ENCODE data around the gene CDON. TPM values are rescaled to one million over a fixed set of nuclear protein-coding genes. Genes with fewer than 3 reads are reported as not detected.

CDON gene
- polyA plus RNA-seq, 2 of the 4 experiments (the other 2 are of a cell fraction), result 1.7 to 5.6 TPM

- Histone ChIP-seq H3K4me2 (no peak overlapping the region), H3K4me3 (no peak overlapping the region), H3K9me3 (no peaks in the 10 kb centered on the region), H3K27ac (no peak overlapping the region), H3K4me1 (peaks cover 7% of the 10 kb centered on the region; the same call in 2 of the 3 replicates)
- POLR2A ChIA-PET, result no interaction called here
- CTCF ChIA-PET, result interaction anchor here (0.8 to 5.5 kb wide), 4 partner anchors 18 to 281 kb away, joined by 3 to 80 read pairs (median 4); partner anchors contain the start of genes DDX25 and PUS3
- TF ChIP-seq KDM1A (IDR thresholded peaks at IDR 0.05; ENCODE audit: low read depth) (no peak), HES2 (IDR thresholded peaks at IDR 0.05) (no peak), REST (IDR thresholded peaks at IDR 0.05) (no peak), CBX2 (IDR thresholded peaks at IDR 0.05; ENCODE audit: borderline replicate concordance, low read depth) (no peak), HMGXB4 (CRISPR knock-in tag; IDR thresholded peaks at IDR 0.05; ENCODE audit: borderline replicate concordance) (no peak), MYC (IDR thresholded peaks at IDR 0.05; ENCODE audit: borderline replicate concordance, low read length) (no peak), ATOH8 (CRISPR knock-in tag; IDR thresholded peaks at IDR 0.05; ENCODE audit: low read depth) (no peak), FOSB (CRISPR knock-in tag; IDR thresholded peaks at IDR 0.05) (no peak), RCOR1 (IDR thresholded peaks at IDR 0.05; ENCODE audit: low read depth, low read length) (no peak), MAFK (IDR thresholded peaks at IDR 0.05; ENCODE audit: partially characterized antibody) (no peak), PBX3 (IDR thresholded peaks at IDR 0.05) (no peak), SREBF2 (IDR thresholded peaks at IDR 0.05) (no peak)
- 72% methylated on average over 9 of the region's 9 CpGs for WGBS (ENCODE audit: missing lambda C conversion rate)
- no peak for ATAC-seq
- no peak for FAIRE-seq
- no peak for DNase-seq (ENCODE audit: low read depth in 1 of 2, low spot score in 1 of 2)
These were observed 141.6 kb downstream of the CDON start for GRCh38 chr11:125921042-125921441.

GRCh38 chr11:125918140-125918840 lies 144.4 kb downstream of the CDON start:
- POLR2A ChIA-PET, result interaction anchor here (1.7 kb wide), 1 partner anchor 15 kb away, joined by 4 read pairs; the partner anchor contains the start of gene PUS3
- Histone ChIP-seq H3K27ac (no peak overlapping the region), H3K9me3 (no peaks in the 10 kb centered on the region), H3K4me1 (peaks cover 7% of the 10 kb centered on the region; the same call in 2 of the 3 replicates), H3K4me3 (no peak overlapping the region), H3K4me2 (no peak overlapping the region)
- TF ChIP-seq JUNB (IDR thresholded peaks at IDR 0.05) (no peak), CHD4 (IDR thresholded peaks at IDR 0.05; ENCODE audit: borderline replicate concordance) (no peak), POLR2A (IDR thresholded peaks at IDR 0.05; ENCODE audit: low read length) (no peak), MAX (IDR thresholded peaks at IDR 0.05) (no peak), USF2 (IDR thresholded peaks at IDR 0.05) (no peak)
- CTCF ChIA-PET, result interaction anchor here (1.3 to 2.2 kb wide), 2 partner anchors 24 to 276 kb away, joined by 5 to 6 read pairs; no protein-coding TSS in a partner anchor
- FAIRE-seq (no peak), ATAC-seq (no peak), DNase-seq (ENCODE audit: low read depth in 1 of 2, low spot score in 1 of 2) (no peak)
- 86% methylated on average over 13 of the region's 13 CpGs for WGBS (ENCODE audit: missing lambda C conversion rate)
